Transverse colon (tissue), 4 donors: ENCODE measurements around the gene PNLIPRP2. TPM values are rescaled to one million over a fixed set of nuclear protein-coding genes. Genes with fewer than 3 reads are reported as not detected.

Source experiments
- DNase-seq: peaks from one replicate; pipeline ENCODE4 v3.0.0-alpha.2; 2019
- H3K27ac ChIP-seq, 4 donors: fragments of 200-600 bp; sonication (generic); 2 replicates each; pipeline ENCODE4 v1.5.1; 2016 to 2018; ENCODE audit warnings: inconsistent platforms in 4 of 4
- H3K27me3 ChIP-seq: fragments of 200-600 bp; sonication (generic); 2 replicates; pipeline ENCODE4 v1.5.1; 2017; ENCODE audit warnings: inconsistent platforms
- H3K36me3 ChIP-seq, 4 donors: fragments of 200-600 bp; sonication (generic); 2 replicates each; pipeline ENCODE4 v1.5.1; 2017 to 2019; ENCODE audit warnings: inconsistent platforms in 4 of 4
- H3K4me1 ChIP-seq, 4 donors: fragments of 200-600 bp; sonication (generic); 2 replicates each; pipeline ENCODE4 v1.5.1; 2017 to 2020; ENCODE audit warnings: inconsistent platforms in 4 of 4
- H3K4me3 ChIP-seq, 4 donors: fragments of 200-600 bp; sonication (generic); 1 replicate in 1 of 4; 2 replicates in 3 of 4; pipeline versions ENCODE4 v1.5.1 to v1.6.1; 2017 to 2019; ENCODE audit warnings: inconsistent platforms in 4 of 4
- H3K9me3 ChIP-seq, 2 donors: fragments of 200-600 bp; sonication (generic); 2 replicates each; pipeline ENCODE4 v1.5.1; 2017 to 2019; ENCODE audit warnings: inconsistent platforms in 2 of 2
- EP300 ChIP-seq: sonication (generic); formaldehyde crosslinking; IDR thresholded peaks from one replicate; pipeline ENCODE4 v1.6.1; 2017; ENCODE audit warnings: antibody characterized with exemption, low read depth
- POLR2A ChIP-seq: fragments of 450-650 bp; IDR thresholded peaks from one replicate; pipeline ENCODE4 v1.6.1; 2016; ENCODE audit warnings: antibody characterized with exemption, mild to moderate bottlenecking, moderate library complexity
- POLR2AphosphoS5 ChIP-seq, 3 donors: sonication (generic); formaldehyde crosslinking; IDR thresholded peaks; one replicate each; pipeline ENCODE4 v1.6.1; 2016; ENCODE audit warnings: antibody characterized with exemption in 3 of 3
- WGBS, 2 donors: methylation state at CpG; one replicate each; pipeline ENCODE4 v1.1.5; 2018; ENCODE audit warnings: low coverage in 1 of 2; 5-methylcytosine and 5-hydroxymethylcytosine counted together
- in situ Hi-C, 4 donors: fragments of 200-750 bp; cut with MboI; loops; one replicate each; pipeline versions ENCODE4 v1.15.0 to v1.15.1; 2017; ENCODE audit warnings: low sequenced_read_pairs in 3 of 4, low pct_ligation_motif_present in 1 of 4, low pct_unique_long_range_greater_than_20kb in 1 of 4
- intact Hi-C: fragments of 100-400 bp; cut with DNase I; formaldehyde crosslinking; loops from one replicate; pipeline ENCODE4 v1.15.1; 2023; ENCODE audit warnings: low total_unique reads
- total RNA-seq, 4 donors: library from RNA; depleted of rRNA; stranded (reverse); fragments of >200 nt; gene quantifications; one replicate each; pipeline ENCODE4 v1.1.0, GENCODE V29; 2016
- TF ChIP-seq, protein P1 (sequence below), 5 experiments: fragments of 200-600 bp in 3 of 5; fragments of 450-650 bp in 2 of 5; sonication (generic) in 3 of 5; IDR thresholded peaks; 1 replicate in 2 of 5; 2 replicates in 3 of 5; pipeline ENCODE4 v1.5.1; 2016 to 2017; ENCODE audit warnings: antibody characterized with exemption in 5 of 5, inconsistent platforms in 3 of 5, mild to moderate bottlenecking in 2 of 5, moderate library complexity in 1 of 5

PNLIPRP2 gene
- total RNA-seq, 4 donors from 2014 or later = 0.32 to 4.2 TPM; not detected in 2

DNA sequence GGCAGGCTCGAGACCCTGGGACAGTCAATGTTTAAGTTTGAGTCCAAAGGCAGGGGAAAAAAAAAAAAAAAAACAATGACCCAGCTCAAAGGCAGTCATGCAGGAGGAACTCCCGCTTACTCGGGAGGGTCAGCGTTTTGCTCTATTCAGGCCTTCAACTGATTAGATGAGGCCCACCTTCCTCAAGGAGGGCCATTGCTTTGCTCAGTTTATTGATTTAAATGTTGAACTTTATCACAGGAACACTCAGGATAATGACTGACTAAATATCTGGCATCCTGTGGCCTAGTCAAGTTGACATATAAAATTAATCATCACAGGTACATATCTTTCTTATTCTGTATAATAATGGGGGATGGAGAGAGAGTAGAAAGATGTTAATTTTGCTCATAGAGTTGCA, 69.0 kb downstream of the PNLIPRP2 start:
- intact Hi-C loops (no loop called here), in situ Hi-C loops (loop anchor here in 3 of 4 donors (10.0 to 25.0 kb wide), 2 partner anchors 95 to 473 kb away; no protein-coding TSS in a partner anchor)
- Histone ChIP-seq H3K4me3 (no peak overlapping the region), H3K27ac (no peak overlapping the region), H3K27me3 (no peaks in the 10 kb centered on the region), H3K9me3 (no peaks in the 10 kb centered on the region), H3K36me3 (no peaks in the 10 kb centered on the region), H3K4me1 (peaks cover 0 to 12% (median 0%) of the 10 kb centered on the region in 4 donors)
- WGBS, 2 donors = 60 to 93% methylated on average over 1 to 4 of the region's 4 CpGs
- DNase-seq = no peak
- no peak for TF ChIP-seq EP300
- TF ChIP-seq, protein P1, sequence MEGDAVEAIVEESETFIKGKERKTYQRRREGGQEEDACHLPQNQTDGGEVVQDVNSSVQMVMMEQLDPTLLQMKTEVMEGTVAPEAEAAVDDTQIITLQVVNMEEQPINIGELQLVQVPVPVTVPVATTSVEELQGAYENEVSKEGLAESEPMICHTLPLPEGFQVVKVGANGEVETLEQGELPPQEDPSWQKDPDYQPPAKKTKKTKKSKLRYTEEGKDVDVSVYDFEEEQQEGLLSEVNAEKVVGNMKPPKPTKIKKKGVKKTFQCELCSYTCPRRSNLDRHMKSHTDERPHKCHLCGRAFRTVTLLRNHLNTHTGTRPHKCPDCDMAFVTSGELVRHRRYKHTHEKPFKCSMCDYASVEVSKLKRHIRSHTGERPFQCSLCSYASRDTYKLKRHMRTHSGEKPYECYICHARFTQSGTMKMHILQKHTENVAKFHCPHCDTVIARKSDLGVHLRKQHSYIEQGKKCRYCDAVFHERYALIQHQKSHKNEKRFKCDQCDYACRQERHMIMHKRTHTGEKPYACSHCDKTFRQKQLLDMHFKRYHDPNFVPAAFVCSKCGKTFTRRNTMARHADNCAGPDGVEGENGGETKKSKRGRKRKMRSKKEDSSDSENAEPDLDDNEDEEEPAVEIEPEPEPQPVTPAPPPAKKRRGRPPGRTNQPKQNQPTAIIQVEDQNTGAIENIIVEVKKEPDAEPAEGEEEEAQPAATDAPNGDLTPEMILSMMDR (IDR thresholded peaks at IDR 0.05) = no peak
- no peak for TF ChIP-seq POLR2AphosphoS5 (IDR thresholded peaks at IDR 0.05)
- TF ChIP-seq POLR2A = no peak

DNA sequence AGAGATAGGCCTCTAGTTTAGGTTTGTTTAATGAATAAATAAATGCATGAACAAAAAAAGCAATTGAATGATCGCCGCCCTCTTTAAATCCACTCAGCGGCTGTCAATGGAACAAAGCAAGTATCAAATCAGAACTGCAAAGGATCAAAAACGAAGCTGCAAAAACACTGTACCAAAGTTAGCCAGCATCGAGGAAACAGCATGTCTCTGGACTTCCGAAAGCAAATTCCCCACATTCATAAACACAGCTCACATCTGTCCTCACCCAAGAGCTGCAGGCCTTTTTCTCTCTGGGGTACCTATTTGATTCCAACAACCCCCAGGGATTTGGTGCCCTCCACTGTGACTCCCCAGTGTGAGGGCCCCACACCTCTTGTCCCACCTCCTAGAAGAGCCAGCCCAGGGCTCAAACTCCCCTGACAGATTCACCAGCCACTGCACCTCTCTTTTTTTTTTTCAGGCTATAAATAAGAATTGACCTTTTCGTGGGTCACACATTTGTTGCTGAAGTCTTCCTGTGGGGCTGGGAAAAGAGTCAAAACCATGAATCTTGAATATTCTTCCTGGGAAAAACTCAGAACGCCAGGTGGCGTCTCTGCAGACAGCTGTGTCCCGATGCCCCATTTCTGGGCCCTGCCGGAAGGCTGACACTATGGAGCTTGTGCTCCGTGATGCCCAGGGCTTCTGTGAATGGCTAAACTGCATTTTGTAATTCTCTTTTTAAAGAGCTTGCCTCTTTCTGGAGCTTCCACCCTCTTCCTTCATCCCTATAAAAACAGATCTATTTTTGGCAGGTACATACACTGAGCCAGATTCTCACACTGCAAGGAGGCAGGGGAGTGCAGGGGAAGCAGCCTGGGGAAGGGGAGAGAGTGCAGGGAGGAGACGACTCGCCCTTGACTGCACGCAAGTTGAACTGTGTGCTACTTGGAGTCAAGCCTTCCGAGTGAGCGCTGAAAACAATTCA, 69.9 kb downstream of the PNLIPRP2 start:
- Histone ChIP-seq H3K9me3 (no peaks in the 10 kb centered on the region), H3K27me3 (no peaks in the 10 kb centered on the region), H3K27ac (peak overlapping the region in 1 of 4 donors; percentile 14), H3K4me3 (no peak overlapping the region), H3K4me1 (peaks cover 0 to 12% (median 0%) of the 10 kb centered on the region in 4 donors), H3K36me3 (no peaks in the 10 kb centered on the region)
- 57 to 73% methylated on average over 9 to 17 of the region's 17 CpGs for WGBS, 2 donors
- in situ Hi-C loops = loop anchor here in 1 of 4 donors (25.0 kb wide), 1 partner anchor 472 kb away; no protein-coding TSS in a partner anchor
- TF ChIP-seq EP300 = no peak
- TF ChIP-seq, protein P1 (IDR thresholded peaks at IDR 0.05) = peak in 3 of 5 experiments; percentile 11 to 19 (median 17)
- no peak for TF ChIP-seq POLR2A
- DNase-seq = no peak
- intact Hi-C loops = no loop called here

DNA sequence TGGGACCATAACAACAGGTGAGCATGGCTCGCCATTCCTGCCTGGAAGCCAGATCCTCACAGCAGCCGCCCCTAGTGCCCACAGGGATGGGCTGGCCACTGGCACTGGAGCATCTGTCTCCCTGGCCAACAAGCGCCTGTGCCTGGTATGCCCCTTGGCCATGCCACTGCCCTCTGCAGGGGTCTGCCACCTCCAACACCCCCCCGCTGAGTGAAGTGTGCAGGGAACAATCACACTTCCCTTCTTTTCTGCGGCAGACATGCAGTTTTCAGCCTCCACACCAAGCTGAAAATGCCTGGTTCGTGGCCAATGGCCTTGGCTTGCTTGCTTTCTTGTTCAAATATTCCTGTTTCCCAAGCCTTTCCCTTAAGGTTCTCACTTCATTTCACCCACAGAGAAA, 70.9 kb downstream of the PNLIPRP2 start:
- intact Hi-C loops = no loop called here
- Histone ChIP-seq H3K4me3 (no peak overlapping the region), H3K36me3 (no peaks in the 10 kb centered on the region), H3K27ac (peak overlapping the region in 1 of 4 donors; percentile 14), H3K9me3 (no peaks in the 10 kb centered on the region), H3K4me1 (peaks cover 0 to 12% (median 0%) of the 10 kb centered on the region in 4 donors), H3K27me3 (no peaks in the 10 kb centered on the region)
- 40 to 78% methylated on average over 1 to 5 of the region's 6 CpGs for WGBS, 2 donors
- DNase-seq = no peak
- in situ Hi-C loops = loop anchor here in 1 of 4 donors (25.0 kb wide), 1 partner anchor 471 kb away; no protein-coding TSS in a partner anchor
- no peak for TF ChIP-seq POLR2AphosphoS5 (IDR thresholded peaks at IDR 0.05)
- no peak for TF ChIP-seq EP300
- TF ChIP-seq, protein P1 (IDR thresholded peaks at IDR 0.05) = no peak
- no peak for TF ChIP-seq POLR2A

DNA sequence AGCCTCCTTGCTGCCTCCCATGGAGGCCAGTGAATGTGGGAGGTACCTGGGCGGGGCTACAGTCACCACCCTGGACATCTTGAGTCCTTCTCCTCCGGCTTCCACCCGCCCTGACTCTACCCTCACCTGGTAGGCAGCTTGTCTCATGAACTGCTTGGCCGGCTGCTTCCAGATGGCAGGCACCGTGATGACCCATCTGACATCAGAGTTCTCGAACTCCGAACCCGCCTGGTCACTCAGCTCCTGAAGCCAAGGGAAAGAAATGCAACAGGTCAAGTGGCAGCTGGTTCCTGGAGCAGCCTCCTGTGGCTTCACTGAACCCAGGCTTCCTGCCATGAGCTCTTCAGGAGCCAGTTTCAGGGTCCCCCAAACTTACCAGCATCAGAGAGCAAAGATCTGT, 71.5 kb downstream of the PNLIPRP2 start:
- no peak for TF ChIP-seq POLR2AphosphoS5 (IDR thresholded peaks at IDR 0.05)
- in situ Hi-C loops (loop anchor here in 1 of 4 donors (25.0 kb wide), 1 partner anchor 470 kb away; no protein-coding TSS in a partner anchor), intact Hi-C loops (no loop called here)
- H3K36me3 ChIP-seq = no peaks in the 10 kb centered on the region
- DNase-seq = no peak
- peaks cover 0 to 12% (median 0%) of the 10 kb centered on the region in 4 donors for H3K4me1 ChIP-seq
- no peaks in the 10 kb centered on the region for H3K27me3 ChIP-seq
- 92% methylated on average over 8 of the region's 8 CpGs; no CpG with 5 or more reads in 1 of the 2 donors for WGBS, 2 donors
- H3K4me3 ChIP-seq = no peak overlapping the region
- H3K9me3 ChIP-seq = no peaks in the 10 kb centered on the region
- H3K27ac ChIP-seq = peak overlapping the region in 1 of 4 donors; percentile 43
